HG02763 (cell line): ENCODE results near the gene PLCD1.
"Not testable (repeated sequence)": the region's sequence is repeated elsewhere in the genome, so short reads cannot be mapped to it uniquely, and the experiment has no call there.

ENCODE experiments used
- ATAC-seq: cut with Tn5 transposase; IDR thresholded peaks from one replicate; pipeline ENCODE4 v1.9.1; 2021; ENCODE audit warnings: mild to moderate bottlenecking, moderate library complexity; ENCODE audit not compliant: unreplicated experiment

Gene PLCD1

DNA sequence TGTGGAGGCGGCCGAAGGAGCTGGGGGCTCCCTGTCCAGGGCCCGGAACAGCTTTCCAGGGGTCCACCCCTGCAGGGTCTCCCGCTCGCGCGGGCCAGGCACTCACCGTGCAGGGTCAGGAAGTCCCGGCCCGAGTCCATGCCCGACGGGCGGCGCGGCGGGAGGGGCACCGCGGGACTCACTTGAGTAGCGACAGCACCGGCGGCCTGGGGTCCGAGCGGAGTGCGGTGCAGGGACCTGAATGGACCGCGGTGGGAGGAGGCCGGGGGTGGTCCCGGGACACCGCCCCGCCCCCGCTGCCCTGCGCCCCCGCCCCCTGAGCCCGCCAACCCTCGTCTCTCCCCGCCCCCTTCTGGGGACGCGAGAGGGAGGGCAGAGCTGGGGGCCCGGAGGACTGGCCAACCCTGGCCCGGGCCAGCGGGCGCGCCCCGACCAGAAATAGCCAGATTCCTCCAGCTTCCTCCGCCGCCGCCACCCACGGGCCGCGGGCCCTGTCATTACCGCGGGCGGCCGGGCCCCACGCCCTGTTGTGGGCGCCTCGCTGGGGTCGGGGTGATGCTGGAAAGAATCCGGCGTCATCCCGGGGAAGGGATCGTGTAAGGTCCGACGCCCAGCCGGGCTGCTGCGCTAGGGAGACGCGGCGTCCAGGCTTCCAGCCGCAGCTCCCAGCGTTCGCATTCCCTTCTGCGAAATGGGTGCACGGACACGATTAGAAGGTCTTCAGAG lies at the start of gene PLCD1:
Gene PLCD1, minus strand, starts transcription at position 243 of the 726 bp plus-strand sequence. Its CDS starts 103 bp downstream, at position 140.
- no peak for ATAC-seq

DNA sequence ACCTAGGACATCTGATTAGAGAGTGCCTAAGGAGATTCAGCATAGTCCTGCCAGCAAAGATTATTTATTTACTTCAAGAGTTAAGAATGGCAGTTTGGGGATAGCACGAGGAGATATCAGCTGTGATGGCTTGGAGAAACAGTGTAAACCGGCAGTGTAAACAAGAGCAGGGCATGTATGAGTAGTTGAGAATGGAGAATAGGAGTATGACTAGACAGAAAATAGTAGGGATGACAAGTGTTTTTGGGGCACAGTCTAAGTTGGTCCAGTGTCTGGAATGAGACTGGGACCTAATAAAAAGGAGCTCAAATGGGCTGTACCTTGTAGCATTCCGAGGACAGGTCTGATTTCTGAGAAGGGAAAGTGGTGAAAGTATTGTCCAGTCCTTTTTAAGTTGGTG lies 47.6 kb upstream of the PLCD1 start:
- not testable (repeated sequence) for ATAC-seq

DNA sequence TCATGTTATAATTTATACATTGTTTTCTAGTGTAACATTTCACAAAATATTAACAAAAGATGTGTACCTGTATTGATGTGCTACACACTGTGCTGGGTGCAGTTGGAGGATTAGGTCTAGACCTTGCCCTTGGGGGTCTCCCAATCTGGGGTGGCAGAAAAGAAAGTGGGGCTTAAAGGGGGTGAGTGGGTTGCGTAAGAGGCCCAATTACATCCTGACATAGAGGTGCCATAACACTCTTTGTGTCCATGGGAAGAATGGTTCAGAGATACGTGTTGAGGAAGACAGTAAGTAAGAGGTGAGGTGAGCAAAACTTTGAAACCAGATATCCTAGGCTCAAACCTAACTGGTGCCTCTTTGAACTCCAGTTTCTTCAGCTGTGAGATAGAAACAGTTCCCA lies 40.6 kb upstream of the PLCD1 start:
- no peak for ATAC-seq

DNA sequence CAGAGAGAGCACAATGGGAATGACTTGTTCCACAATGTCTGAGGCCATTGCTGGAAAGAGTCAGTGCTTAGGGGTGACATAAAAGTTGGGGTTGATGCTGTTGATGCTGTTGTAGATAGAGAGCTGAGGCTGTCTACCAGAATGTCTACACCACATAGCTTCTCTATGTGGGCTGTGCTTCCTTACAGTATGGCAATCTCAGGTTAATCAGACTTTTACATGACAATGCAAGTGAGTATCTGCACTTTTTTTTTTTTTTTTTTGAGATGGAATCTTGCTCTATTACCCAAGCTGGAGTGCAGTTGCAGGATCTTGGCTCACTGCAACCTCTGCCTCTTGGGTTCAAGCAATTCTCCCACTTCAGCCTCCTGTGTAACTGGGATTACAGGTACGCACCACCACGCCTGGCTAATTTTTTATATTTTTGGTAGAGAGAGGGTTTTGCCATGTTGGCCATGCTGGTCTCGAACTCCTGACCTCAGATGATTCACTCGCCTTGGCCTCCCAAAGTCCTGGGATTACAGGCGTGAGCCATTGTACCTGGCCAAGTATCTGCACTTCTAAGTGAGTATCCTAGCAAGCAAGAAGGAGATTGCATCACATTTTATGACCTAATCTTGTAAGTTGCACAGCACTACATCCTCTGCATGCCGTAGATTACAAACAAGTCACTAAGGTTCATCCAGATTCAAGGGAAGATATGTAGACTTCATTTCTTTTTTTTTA lies 38.2 kb upstream of the PLCD1 start:
- no peak for ATAC-seq

DNA sequence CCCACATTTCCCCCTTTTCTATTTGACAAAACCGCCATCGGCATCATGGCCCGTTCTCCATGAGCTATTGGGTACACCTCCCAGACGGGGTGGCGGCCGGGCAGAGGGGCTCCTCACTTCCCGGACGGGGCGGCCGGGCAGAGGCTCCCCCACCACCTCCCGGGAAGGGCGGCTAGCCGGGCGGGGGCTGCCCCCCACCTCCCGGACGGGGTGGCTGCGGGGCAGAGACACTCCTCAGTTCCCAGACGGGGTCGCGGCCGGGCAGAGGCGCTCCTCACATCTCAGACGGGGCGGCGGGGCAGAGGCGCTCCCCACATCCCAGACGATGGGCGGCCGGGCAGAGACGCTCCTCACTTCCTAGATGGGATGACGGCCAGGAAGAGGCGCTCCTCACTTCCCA lies 35.0 kb upstream of the PLCD1 start:
- ATAC-seq, result not testable (repeated sequence)

DNA sequence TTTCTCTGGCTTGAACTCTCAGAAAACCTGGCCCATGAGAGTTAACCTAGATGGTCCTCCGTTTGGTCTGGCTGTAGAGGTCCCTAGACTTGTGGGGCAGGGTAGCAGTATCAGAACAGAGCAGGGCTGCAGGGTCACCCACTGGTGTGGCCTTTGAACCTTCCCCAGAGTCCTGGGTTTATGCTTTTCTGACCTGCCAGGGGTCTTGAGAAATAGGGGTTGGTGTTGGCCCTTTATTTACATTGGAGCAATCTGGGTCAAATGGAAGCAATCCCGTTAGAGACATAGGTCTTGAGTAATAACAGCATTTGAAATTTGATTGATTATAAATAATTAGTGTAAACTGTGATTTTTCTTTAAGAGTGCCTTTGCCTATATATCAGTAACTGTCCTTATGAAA lies 33.4 kb upstream of the PLCD1 start:
- ATAC-seq, result no peak

DNA sequence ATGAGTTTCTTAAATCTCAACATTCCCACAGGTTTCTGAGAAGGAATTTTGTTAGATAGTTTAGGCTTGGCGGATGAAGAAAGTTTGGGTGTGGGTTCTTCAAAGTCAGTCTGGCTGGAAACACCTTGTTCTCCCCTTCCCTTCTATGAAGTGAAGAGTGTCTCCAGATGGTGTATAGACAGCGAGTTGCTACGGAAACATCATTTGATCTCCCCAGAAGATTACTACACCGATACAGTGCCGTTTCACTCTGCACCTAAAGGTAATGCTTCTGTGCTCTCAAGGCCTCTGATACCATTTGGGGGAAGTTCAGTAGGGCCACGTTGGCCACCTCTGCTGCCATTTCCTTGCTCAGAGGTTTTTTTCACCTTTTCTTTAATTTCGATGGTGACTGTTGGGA lies 30.1 kb upstream of the PLCD1 start:
- ATAC-seq, result no peak

DNA sequence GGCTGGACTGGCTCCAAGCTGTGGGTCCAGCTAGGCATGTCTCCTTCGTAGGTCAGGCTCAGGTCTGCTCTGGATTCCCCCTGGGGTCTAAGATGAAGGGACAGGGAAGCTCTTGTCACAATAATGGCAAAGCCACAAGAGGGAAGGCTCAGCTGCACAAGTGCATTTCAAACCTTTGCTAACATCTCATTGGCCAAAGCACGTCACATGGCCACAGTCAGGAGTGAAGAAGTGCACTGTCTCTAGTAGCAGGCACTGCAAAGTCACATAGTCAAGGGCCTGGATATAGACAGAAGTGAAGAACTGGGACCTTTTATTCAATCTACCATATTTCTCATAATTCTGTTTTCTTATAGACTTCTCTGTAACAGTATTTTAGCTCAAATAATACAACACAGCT lies 29.7 kb upstream of the PLCD1 start:
- ATAC-seq, result no peak

DNA sequence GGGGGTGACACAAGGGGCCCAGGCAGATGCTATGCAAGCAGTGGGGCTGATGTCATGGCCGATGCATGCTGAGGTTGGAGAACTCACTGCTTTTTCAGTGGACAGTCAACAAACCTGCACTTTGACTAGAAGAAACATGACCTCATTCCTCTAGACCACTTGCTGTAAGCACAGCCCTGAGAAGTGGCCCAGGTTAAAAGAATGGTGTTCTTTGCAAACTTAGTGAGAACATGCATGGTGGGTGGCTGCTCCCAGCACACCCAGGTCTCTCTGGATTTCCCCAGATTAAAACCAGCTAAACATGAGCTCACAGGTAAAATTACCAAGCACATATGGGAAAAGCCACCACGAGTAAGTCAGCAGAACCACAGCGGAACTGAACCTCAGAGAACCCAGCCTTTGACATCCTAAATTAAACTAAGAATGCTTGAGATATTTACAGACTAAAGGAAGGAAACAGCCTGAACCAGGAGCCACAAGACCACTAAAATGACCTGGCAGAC lies 25.1 kb upstream of the PLCD1 start:
- no peak for ATAC-seq

DNA sequence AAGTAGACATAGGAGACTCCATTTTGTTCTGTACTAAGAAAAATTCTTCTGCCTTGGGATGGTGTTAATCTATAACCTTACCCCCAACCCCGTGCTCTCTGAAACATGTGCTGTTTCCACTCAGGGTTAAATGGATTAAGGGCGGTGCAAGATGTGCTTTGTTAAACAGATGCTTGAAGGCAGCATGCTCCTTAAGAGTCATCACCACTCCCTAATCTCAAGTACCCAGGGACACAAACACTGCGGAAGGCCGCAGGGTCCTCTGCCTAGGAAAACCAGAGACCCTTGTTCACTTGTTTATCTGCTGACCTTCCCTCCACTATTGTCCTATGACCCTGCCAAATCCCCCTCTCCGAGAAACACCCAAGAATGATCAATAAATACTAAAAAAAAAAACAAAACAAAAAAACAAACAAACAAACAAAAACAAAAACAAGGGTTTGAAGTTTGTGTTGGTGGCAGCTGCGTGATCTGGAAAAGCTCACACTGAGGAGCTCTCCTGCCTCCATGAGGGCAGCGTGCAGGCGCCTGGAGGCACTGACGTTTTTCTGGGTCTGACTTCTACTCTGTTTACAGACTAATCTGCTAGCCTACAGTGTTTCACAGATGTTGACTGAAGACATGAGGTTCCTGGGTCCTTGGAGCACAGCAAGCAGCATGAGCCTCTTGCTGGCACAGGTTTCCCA lies 24.5 kb upstream of the PLCD1 start:
- ATAC-seq, result not testable (repeated sequence)

DNA sequence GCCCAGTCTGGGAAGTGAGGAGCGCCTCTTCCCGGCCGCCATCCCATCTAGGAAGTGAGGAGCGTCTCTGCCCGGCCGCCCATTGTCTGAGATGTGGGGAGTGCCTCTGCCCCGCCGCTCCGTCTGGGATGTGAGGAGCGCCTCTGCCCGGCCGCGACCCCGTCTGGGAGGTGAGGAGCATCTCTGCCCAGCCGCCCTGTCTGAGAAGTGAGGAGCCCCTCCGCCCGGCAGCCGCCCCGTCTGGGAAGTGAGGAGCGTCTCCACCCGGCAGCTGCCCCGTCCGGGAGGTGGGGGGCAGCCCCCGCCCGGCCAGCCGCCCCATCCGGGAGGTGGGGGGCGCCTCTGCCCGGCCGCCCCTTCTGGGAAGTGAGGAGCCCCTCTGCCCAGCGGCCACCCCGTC lies 23.8 kb upstream of the PLCD1 start:
- ATAC-seq, result not testable (repeated sequence)

DNA sequence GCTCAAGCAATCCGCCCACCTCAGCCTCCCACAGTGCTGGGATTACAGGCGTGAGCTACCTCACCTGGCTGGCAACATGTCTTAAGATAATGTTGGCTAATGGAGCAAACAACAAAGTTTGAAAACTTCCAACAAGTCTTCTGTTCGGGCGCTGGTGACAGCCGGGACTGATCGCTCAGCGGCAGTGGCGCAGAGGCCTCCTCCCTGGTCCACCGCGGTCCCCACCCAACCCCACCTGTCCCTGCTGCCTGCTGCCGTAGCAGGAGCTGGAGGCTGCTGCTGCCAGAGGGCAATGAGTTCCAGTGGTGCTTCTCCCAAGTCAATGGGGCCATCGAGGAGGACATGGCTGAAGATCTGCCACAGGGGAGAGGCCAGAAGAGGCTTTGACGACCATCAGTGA lies 21.7 kb upstream of the PLCD1 start:
- no peak for ATAC-seq

DNA sequence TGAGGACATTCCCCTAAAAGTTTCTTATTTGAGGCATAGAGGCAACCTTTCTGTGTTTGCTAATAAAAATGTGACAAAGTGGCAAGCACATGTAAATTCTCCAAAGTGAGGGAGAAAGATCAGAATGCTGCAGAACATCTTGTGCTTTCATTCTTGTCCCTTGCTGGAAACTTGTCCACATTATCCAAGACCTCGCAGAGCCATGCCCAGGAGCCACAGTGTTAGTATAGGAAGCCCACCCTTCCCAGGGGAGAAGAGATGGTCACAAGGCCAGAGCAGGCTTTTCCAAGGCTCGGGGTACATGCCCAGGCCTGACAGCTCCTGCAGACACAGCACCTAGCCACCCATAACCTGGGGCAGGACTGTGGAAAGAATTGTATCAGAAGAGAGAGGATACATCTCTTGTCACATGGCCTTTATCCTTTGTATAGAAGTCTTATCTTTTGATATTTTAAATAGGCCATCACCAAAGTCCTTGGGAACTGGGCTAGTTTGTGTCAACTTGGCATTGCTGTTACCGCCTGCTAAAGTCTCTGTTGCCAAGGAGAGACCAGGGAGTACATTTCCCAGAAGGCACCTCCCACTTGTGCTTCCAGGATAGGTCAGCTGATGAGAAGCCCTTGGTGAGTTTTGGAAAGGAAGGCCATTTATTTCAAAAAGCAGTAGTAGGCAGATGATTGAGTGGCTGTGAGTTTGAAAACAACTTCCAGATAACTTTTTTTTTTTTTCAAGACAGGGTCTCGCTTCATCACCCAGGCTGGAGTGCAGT lies 20.1 kb upstream of the PLCD1 start:
- no peak for ATAC-seq

DNA sequence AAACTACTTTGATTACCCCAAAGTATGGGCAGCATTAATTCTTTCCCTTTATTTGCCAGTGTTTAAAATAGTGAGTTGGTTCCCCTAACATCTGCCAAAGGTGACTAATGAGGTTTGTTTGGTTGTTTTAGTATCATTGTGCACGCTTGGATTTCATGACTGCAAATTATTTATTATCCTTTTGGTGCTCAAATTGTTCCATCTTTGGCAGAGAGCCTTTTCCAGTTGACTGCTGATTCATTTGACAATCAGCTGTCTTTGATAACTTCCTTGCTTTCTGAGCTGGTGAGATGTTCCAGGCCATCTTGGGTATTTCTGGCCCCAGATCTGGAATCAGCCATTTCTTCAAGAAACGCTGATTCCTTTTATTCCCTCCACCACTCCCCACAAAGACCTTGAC lies 18.5 kb upstream of the PLCD1 start:
- ATAC-seq, result no peak

DNA sequence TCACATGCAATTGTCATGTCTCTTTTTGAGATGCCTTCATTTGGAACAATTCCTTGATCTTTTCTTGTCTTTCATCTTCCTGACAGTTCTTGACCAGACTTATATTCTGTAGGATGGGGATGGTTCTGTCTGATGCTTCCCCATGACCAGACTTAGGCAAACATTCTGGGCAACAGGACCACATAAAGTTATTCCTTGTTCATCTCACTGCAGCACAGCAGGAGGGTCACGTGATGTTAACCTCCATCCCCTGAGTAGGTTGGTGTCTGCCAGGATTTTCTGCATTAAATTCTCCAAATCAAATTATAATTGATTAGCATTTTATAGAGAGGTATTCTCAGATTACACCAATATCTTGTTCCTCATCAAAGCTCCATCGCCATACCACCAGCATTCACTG lies 17.4 kb upstream of the PLCD1 start:
- no peak for ATAC-seq

DNA sequence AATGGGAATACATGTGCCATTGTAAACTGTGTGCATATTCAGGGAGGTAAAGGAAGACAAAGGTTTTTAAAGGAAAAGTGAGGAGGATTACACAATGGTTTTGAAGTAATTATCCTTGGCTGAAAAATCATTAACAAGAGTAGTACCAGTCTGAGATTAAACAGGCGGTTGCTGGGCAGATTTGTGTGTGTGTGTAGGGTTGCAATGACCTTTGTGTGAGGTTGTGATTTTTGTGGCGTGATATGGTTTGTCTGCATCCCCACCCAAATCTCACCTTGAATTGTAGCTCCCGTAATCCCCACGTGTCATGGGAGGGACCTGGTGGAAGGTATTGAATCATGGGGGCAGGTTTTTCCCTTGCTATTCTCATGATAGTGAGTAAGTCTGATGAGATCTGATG lies 16.6 kb upstream of the PLCD1 start:
- ATAC-seq, result no peak

DNA sequence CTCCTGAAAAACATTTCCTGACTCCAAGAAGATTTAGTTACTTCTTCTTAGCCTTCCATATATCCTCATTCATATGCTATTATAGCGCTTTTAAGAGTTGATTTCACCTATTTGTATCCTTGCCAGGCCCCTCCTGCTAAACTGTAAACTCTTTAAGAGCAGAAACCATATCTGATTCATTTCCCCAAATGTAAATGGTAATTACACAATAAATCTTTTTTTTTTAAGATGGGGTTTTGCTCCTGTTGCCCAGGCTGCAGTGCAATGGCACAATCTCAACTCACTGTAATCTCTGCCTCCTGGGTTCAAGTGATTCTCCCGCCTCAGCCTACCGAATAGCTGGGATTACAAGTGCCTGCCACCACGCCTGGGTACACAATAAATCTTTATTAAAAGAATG lies 14.0 kb upstream of the PLCD1 start:
- ATAC-seq, result no peak

DNA sequence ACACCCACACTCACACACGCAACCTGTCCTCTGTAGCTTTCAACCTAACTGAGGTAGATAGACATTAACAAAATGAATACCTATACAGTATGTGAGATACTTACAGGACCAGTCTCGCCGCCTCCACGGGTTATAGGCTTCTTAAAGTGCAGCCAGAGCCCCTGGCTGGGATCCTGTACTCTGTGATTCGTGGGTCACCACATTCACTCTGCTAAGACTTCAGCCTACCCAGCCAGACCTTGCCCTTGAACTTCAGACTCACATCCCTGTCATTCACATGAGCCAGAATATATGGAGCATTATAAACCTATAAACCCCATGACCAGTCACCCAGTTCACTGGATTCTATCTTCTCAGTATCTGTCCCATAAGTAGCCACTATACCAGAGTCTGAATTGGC lies 11.0 kb upstream of the PLCD1 start:
- no peak for ATAC-seq

DNA sequence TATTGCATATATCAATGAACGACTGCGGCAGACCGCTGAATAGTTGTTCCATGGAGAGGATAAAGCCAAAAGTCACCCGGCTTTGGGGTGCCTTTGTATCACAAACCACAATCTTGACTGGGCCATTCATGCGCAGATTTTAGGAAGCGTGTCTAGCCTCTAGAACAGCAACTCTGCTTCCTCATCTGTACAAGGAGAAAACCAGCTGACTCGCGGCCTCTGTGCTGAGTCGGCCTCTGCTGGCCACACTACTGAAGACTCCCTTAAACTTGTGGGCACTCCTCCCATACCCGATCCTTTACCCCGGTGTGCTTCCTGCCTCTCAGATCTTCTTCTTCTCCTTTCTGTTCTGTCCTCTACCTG lies 10.4 kb upstream of the PLCD1 start:
- ATAC-seq, result peak; percentile 35

DNA sequence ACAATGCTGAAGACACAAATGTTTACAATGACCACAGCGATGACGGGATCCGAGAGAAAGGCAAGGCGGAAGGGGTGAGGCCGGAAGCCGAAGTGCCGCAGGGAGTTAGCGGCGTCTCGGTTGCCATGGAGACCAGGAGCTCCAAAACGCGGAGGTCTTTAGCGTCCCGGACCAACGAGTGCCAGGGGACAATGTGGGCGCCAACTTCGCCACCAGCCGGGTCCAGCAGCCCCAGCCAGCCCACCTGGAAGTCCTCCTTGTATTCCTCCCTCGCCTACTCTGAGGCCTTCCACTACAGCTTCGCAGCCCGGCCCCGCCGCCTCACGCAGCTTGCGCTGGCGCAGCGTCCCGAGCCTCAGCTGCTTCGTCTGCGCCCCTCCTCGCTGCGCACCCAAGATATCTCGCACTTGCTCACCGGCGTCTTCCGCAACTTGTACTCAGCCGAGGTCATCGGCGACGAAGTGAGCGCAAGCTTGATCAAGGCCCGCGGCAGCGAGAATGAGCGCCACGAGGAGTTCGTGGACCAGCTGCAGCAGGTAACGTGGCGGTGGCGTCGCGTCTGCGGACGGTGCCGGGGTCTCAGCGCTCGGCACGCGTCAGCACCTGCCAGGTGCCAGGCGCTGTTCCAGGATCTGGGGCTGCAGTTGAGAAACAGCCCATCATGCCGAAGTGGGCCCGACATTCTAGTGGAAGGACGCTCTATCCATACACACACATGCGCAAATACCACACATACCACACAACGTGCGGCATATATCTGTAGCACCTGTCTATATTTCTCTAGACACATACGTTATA lies 9.9 kb upstream of the PLCD1 start, which contains the start of gene DLEC1:
Gene DLEC1, plus strand, starts transcription at position 108 of the 798 bp plus-strand sequence. Its CDS starts 18 bp downstream, at position 126.
- ATAC-seq, result peak; percentile 71
